Neural cell (in vitro differentiated cells): ENCODE data around the gene PTPRU. TPM values are rescaled to one million over a fixed set of nuclear protein-coding genes. Genes with fewer than 3 reads are reported as not detected.
"Not testable (repeated sequence)": the region's sequence is repeated elsewhere in the genome, so short reads cannot be mapped to it uniquely, and the experiment has no call there.

Experiments used
- H2AFZ ChIP-seq: fragments of 200-600, 300-800 bp; sonication (generic), shearing (Covaris generic); 2 replicates; pipeline ENCODE4 v1.6.0; 2014; ENCODE audit warnings: low read depth, mild to moderate bottlenecking, antibody characterized with exemption, low read length, moderate library complexity
- H3F3A ChIP-seq: fragments of 200-600 bp; shearing (Covaris generic); 2 replicates; pipeline ENCODE4 v1.6.1; 2016; ENCODE audit warnings: mild to moderate bottlenecking, moderate library complexity, mixed read lengths, antibody characterized with exemption, low read length; ENCODE audit not compliant: insufficient read depth, poor library complexity, severe bottlenecking
- H3K27ac ChIP-seq: fragments of 200-600, 300-800 bp; sonication (generic), shearing (Covaris generic); 2 replicates; pipeline ENCODE4 v1.5.1; 2014; ENCODE audit warnings: mild to moderate bottlenecking, low read length, moderate library complexity
- H3K27me3 ChIP-seq: fragments of 300-800, 200-600 bp; sonication (generic), shearing (Covaris generic); 2 replicates; pipeline ENCODE4 v1.6.0; 2014; ENCODE audit warnings: mild to moderate bottlenecking, low read depth, low read length, moderate library complexity; ENCODE audit not compliant: insufficient read depth
- H3K36me3 ChIP-seq: fragments of 300-800, 200-600 bp; sonication (generic), shearing (Covaris generic); 2 replicates; pipeline ENCODE4 v1.5.1; 2014; ENCODE audit warnings: mild to moderate bottlenecking, antibody characterized with exemption, low read length, moderate library complexity; ENCODE audit not compliant: insufficient read depth
- H3K4me2 ChIP-seq: fragments of 300-800, 200-600 bp; sonication (generic), shearing (Covaris generic); 2 replicates; pipeline ENCODE4 v1.6.0; 2014; ENCODE audit warnings: mild to moderate bottlenecking, low read length
- H3K4me3 ChIP-seq: fragments of 300-800, 200-600 bp; sonication (generic), shearing (Covaris generic); 2 replicates; pipeline ENCODE4 v1.5.1; 2014; ENCODE audit warnings: mild to moderate bottlenecking, low read length, moderate library complexity
- H3K79me2 ChIP-seq: fragments of 200-600 bp; shearing (Covaris generic); replicated peaks from 2 replicates; pipeline ENCODE4 v1.6.0; 2014; ENCODE audit warnings: mild to moderate bottlenecking, low read length, moderate library complexity; ENCODE audit not compliant: insufficient read depth
- H3K9ac ChIP-seq: fragments of 300-800, 200-600 bp; sonication (generic), shearing (Covaris generic); 2 replicates; pipeline ENCODE4 v1.6.1; 2016; ENCODE audit warnings: mild to moderate bottlenecking, low read length, mixed read lengths
- H3K9me2 ChIP-seq: fragments of 200-600 bp; shearing (Covaris generic); 2 replicates; pipeline ENCODE4 v1.6.1; 2016; ENCODE audit warnings: mild to moderate bottlenecking, low read length, mixed read lengths; ENCODE audit not compliant: insufficient read depth
- H3K9me3 ChIP-seq: fragments of 200-600, 300-800 bp; sonication (generic), shearing (Covaris generic); 2 replicates; pipeline ENCODE4 v1.6.1; 2016; ENCODE audit warnings: mild to moderate bottlenecking, mixed run types, low read length, moderate library complexity, mixed read lengths
- H4K20me1 ChIP-seq: fragments of 200-600 bp; shearing (Covaris generic); 2 replicates; pipeline ENCODE4 v1.6.1; 2016; ENCODE audit warnings: mild to moderate bottlenecking, mixed run types; ENCODE audit not compliant: insufficient read depth
- CTCF ChIP-seq: fragments of 450-650 bp; IDR thresholded peaks from 2 replicates; pipeline ENCODE4 v1.5.1; 2014; ENCODE audit warnings: antibody characterized with exemption, mild to moderate bottlenecking, moderate library complexity; ENCODE audit not compliant: poor library complexity, severe bottlenecking
- EP300 ChIP-seq: fragments of 450-650 bp; conservative IDR thresholded peaks from 2 replicates; pipeline ENCODE4 v1.6.1; 2014; ENCODE audit warnings: antibody characterized with exemption, mild to moderate bottlenecking, moderate library complexity; ENCODE audit not compliant: poor library complexity, severe bottlenecking
- EZH2 ChIP-seq: fragments of 200-600, 300-800 bp; shearing (Covaris generic), sonication (generic); IDR thresholded peaks from 2 replicates; pipeline ENCODE4 v1.6.1; 2014; ENCODE audit warnings: antibody characterized with exemption, low read length, borderline replicate concordance, mild to moderate bottlenecking; ENCODE audit not compliant: insufficient read depth, poor library complexity, severe bottlenecking
- MXI1 ChIP-seq: fragments of 450-650 bp; conservative IDR thresholded peaks from 2 replicates; pipeline ENCODE4 v1.6.1; 2014; ENCODE audit warnings: antibody characterized with exemption, mild to moderate bottlenecking; ENCODE audit not compliant: poor library complexity, severe bottlenecking
- POLR2AphosphoS5 ChIP-seq: IDR thresholded peaks from 2 replicates; pipeline ENCODE4 v1.6.1; 2012
- RAD21 ChIP-seq: fragments of 450-650 bp; conservative IDR thresholded peaks from 2 replicates; pipeline ENCODE4 v1.6.1; 2014; ENCODE audit warnings: antibody characterized with exemption, mild to moderate bottlenecking, moderate library complexity
- REST ChIP-seq: IDR thresholded peaks from 2 replicates; pipeline ENCODE4 v1.6.1; 2012; ENCODE audit warnings: borderline replicate concordance
- SMC3 ChIP-seq: fragments of 450-650 bp; conservative IDR thresholded peaks from 2 replicates; pipeline ENCODE4 v1.6.1; 2014; ENCODE audit warnings: antibody characterized with exemption, mild to moderate bottlenecking, moderate library complexity; ENCODE audit not compliant: poor library complexity
- TAF1 ChIP-seq: IDR thresholded peaks from 2 replicates; pipeline ENCODE4 v1.6.1; 2012; ENCODE audit warnings: low read depth
- polyA plus RNA-seq: library from polyadenylated mRNA; depleted of rRNA; stranded (reverse); fragments of >200 nt; gene quantifications from 2 replicates; pipeline ENCODE4 v1.2.3, GENCODE V29; 2014

Gene PTPRU
- polyA plus RNA-seq, 1 donor from 2014 or later: 5.0 TPM

DNA sequence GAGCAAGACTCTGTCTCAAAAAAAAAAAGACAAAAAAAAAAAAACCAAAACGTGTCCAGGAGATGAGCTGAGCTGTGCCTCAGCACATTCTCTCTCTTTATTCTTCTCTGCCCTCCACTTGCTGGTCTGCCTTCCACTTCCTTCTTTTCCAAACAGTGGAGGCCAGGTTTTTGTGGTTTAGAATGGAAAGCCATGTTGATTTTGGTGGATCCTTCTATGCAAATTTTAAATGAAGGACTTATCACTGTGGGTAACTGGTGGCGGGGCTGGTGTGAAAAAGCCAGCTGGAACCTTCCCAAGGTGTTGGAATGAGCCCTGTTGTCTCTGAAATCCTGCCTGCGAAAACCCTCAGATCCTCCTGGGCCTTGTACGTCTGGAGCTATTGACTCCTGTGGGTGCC is 61.9 kb downstream of the PTPRU start:
- Histone ChIP-seq H3K9me2 (no peaks in the 10 kb centered on the region), H4K20me1 (no peaks in the 10 kb centered on the region), H3K79me2 (no peaks in the 10 kb centered on the region), H3K9me3 (no peaks in the 10 kb centered on the region), H3K36me3 (no peaks in the 10 kb centered on the region), H2AFZ (no peak overlapping the region), H3K4me3 (no peak overlapping the region), H3F3A (no peaks in the 10 kb centered on the region), H3K27ac (no peak overlapping the region), H3K27me3 (no peaks in the 10 kb centered on the region), H3K4me2 (no peak overlapping the region), H3K9ac (no peak overlapping the region)
- TF ChIP-seq TAF1 (no peak), POLR2AphosphoS5 (no peak), EZH2 (no peak), RAD21 (no peak), CTCF (no peak), SMC3 (no peak), MXI1 (no peak), EP300 (no peak), REST (no peak)

- H3K27ac ChIP-seq: no peak overlapping the region
These were observed 63.1 kb downstream of the PTPRU start for GRCh38 chr1:29299446-29299845.

DNA sequence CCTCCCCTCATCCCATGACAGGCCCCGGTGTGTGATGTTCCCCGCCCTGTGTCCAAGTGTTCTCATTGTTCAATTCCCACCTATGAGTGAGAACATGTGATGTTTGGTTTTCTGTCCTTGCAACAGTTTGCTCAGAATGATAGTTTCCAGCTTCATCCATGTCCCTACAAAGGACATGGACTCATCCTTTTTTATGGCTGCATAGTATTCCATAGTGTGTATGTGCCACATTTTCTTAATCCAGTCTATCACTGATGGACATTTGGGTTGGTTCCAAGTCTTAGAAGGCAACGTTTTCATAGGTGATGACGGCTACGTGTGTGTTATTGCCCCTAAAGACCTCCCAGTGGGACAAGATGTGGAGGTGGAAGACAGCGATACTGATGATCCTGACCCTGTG is 65.4 kb downstream of the PTPRU start:
- H3K27ac ChIP-seq, H3K36me3 ChIP-seq, H3K4me3 ChIP-seq, H3K9me2 ChIP-seq, H3K9ac ChIP-seq, H3K79me2 ChIP-seq, H3F3A ChIP-seq, H2AFZ ChIP-seq, H3K9me3 ChIP-seq, H3K27me3 ChIP-seq, H3K4me2 ChIP-seq, H4K20me1 ChIP-seq: not testable (repeated sequence)

More at GRCh38 chr1:29299446-29299845, 63.1 kb downstream of the PTPRU start:
- TF ChIP-seq REST (no peak), TAF1 (no peak), EZH2 (no peak), POLR2AphosphoS5 (no peak), EP300 (no peak)
- no peaks in the 10 kb centered on the region for H3F3A ChIP-seq
- H2AFZ ChIP-seq: no peak overlapping the region
- no peaks in the 10 kb centered on the region for H3K79me2 ChIP-seq
- H3K9ac ChIP-seq: no peak overlapping the region
- H3K36me3 ChIP-seq: no peaks in the 10 kb centered on the region
- no peak overlapping the region for H3K4me2 ChIP-seq
- H3K9me2 ChIP-seq: no peaks in the 10 kb centered on the region
- no peak overlapping the region for H3K4me3 ChIP-seq
- no peaks in the 10 kb centered on the region for H4K20me1 ChIP-seq
- no peaks in the 10 kb centered on the region for H3K9me3 ChIP-seq
- H3K27me3 ChIP-seq: no peaks in the 10 kb centered on the region
